Astrocyte (in vitro differentiated cells and primary cell): ENCODE results near the gene KRT9. TPM values are rescaled to one million over a fixed set of nuclear protein-coding genes. Genes with fewer than 3 reads are reported as not detected.
A peak's percentile ranks its signal among the peaks of the same experiment; 100 is the strongest.
"Not testable (repeated sequence)": the region's sequence is repeated elsewhere in the genome, so short reads cannot be mapped to it uniquely, and the experiment has no call there.

Experiments
- DNase-seq: peaks from one replicate; pipeline ENCODE4 v3.0.0-alpha.2; 2010; ENCODE audit warnings: low read depth
- FAIRE-seq: peaks from 2 replicates; lab custom pipeline; 2011; peaks lifted over from hg19 to GRCh38; lab: Jason Lieb, UNC
- H2AFZ ChIP-seq: 2 replicates; pipeline ENCODE4 v1.6.0; 2012; ENCODE audit warnings: low read depth, low read length, inconsistent platforms
- H3K27ac ChIP-seq: 2 replicates; pipeline ENCODE4 v1.5.1; 2011; ENCODE audit warnings: low read depth, low read length, inconsistent platforms
- H3K27me3 ChIP-seq: 2 replicates; pipeline ENCODE4 v1.6.0; 2011; ENCODE audit warnings: low read length, inconsistent platforms; ENCODE audit not compliant: insufficient read depth
- H3K36me3 ChIP-seq: 2 replicates; pipeline ENCODE4 v1.5.1; 2011; ENCODE audit warnings: low read length, inconsistent platforms; ENCODE audit not compliant: insufficient read depth
- H3K4me1 ChIP-seq: 2 replicates; pipeline ENCODE4 v1.5.1; 2011; ENCODE audit warnings: low read length, inconsistent platforms; ENCODE audit not compliant: insufficient read depth
- H3K4me2 ChIP-seq: 2 replicates; pipeline ENCODE4 v1.6.0; 2012; ENCODE audit warnings: low read length, inconsistent platforms
- H3K4me3 ChIP-seq: 2 replicates; pipeline ENCODE4 v1.5.1; 2011; ENCODE audit warnings: low read depth, mild to moderate bottlenecking, low read length, inconsistent platforms; ENCODE audit not compliant: insufficient read depth
- H3K79me2 ChIP-seq: 2 replicates; pipeline ENCODE4 v1.6.0; 2012; ENCODE audit warnings: mild to moderate bottlenecking, low read length, inconsistent platforms; ENCODE audit not compliant: insufficient read depth
- H3K9ac ChIP-seq: 2 replicates; pipeline ENCODE4 v1.6.0; 2012; ENCODE audit warnings: mild to moderate bottlenecking, low read length, inconsistent platforms
- H3K9me3 ChIP-seq: 2 replicates; pipeline ENCODE4 v1.5.1; 2012; ENCODE audit warnings: low read depth, mild to moderate bottlenecking, low read length, inconsistent platforms; ENCODE audit not compliant: insufficient read depth
- H4K20me1 ChIP-seq: 2 replicates; pipeline ENCODE4 v1.6.0; 2012; ENCODE audit warnings: low read length, inconsistent platforms; ENCODE audit not compliant: insufficient read depth
- H3K27ac Mint-ChIP-seq: one replicate; pipeline ENCODE4 v1.8.0; 2021; ENCODE audit warnings: mild to moderate bottlenecking, mixed read lengths; ENCODE audit not compliant: unreplicated experiment
- H3K27me3 Mint-ChIP-seq: one replicate; pipeline ENCODE4 v1.8.0; 2021; ENCODE audit warnings: low read depth, mixed read lengths; ENCODE audit not compliant: unreplicated experiment
- H3K36me3 Mint-ChIP-seq: one replicate; pipeline ENCODE4 v1.8.0; 2021; ENCODE audit warnings: low read depth, mixed read lengths; ENCODE audit not compliant: unreplicated experiment
- H3K4me1 Mint-ChIP-seq: one replicate; pipeline ENCODE4 v1.8.0; 2021; ENCODE audit warnings: low read depth, mixed read lengths; ENCODE audit not compliant: unreplicated experiment
- H3K4me3 Mint-ChIP-seq: one replicate; pipeline ENCODE4 v1.8.0; 2021; ENCODE audit warnings: mild to moderate bottlenecking, moderate library complexity, mixed read lengths; ENCODE audit not compliant: unreplicated experiment
- H3K9me3 Mint-ChIP-seq: one replicate; pipeline ENCODE4 v1.8.0; 2021; ENCODE audit warnings: mild to moderate bottlenecking, mixed read lengths; ENCODE audit not compliant: unreplicated experiment
- EZH2 ChIP-seq: IDR thresholded peaks from 2 replicates; pipeline ENCODE4 v1.6.1; 2012; ENCODE audit warnings: mild to moderate bottlenecking, low read length, inconsistent platforms; ENCODE audit not compliant: insufficient read depth
- total RNA-seq: library from RNA; stranded (reverse); gene quantifications from 2 replicates; pipeline ENCODE4 v1.2.1, GENCODE V29; 2021
- TF ChIP-seq, protein P1 (sequence below): IDR thresholded peaks from 2 replicates; pipeline ENCODE4 v1.5.1; 2011; ENCODE audit warnings: low read depth, mild to moderate bottlenecking, inconsistent platforms, low read length, moderate library complexity; ENCODE audit not compliant: insufficient read depth

Gene KRT9
- total RNA-seq, 1 donor from 2014 or later = 0.09 TPM

DNA sequence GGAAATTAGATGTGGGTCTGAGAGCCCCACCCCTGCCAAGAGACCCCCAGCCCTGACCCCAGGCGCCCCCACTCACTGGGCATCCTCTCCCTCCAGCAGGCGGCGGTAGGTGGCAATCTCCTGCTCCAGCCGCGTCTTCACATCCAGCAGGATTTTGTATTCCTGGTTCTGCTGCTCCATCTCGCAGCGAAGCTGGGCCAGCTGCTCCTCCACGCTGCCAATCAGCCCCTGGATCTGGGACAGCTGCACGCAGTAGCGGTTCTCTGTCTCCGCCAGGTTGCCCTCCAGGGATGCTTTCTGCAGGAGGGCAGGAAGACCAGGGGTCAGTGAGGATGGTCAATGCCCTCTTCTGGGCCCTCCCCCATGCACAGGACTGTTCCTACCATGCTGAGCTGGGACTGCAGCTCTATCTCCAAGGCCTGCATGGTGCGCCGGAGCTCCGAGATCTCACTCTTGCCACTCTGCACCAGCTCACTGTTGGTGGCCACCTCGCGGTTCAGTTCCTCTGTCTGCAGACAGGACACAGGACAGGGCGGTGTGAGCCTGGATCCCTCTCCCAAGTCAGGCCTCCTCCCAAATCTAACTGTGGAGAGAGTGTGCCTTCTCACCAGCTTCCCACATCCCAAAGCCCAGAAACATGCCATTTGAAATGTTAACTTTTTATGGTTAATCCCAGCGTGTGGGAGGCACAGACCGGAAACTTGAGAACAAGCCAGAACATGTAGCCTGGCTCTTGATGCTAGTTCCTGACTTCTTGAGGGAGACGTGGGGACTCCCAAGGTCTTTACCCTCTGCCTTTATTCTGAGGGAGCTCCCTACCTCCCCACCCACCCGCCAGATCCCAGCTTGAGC, 49.0 kb upstream of the KRT9 start:
- H3K27ac Mint-ChIP-seq = no peak overlapping the region
- Histone ChIP-seq H3K9me3 (no peaks in the 10 kb centered on the region), H2AFZ (no peak overlapping the region), H3K79me2 (no peaks in the 10 kb centered on the region), H3K9ac (no peak overlapping the region), H3K4me2 (no peak overlapping the region), H3K36me3 (no peaks in the 10 kb centered on the region), H3K27me3 (no peaks in the 10 kb centered on the region), H3K4me1 (no peaks in the 10 kb centered on the region), H3K4me3 (no peak overlapping the region), H4K20me1 (no peaks in the 10 kb centered on the region), H3K27ac (no peak overlapping the region)
- DNase-seq (no peak), FAIRE-seq (no peak)
- H3K27me3 Mint-ChIP-seq = peaks cover 15% of the 10 kb centered on the region
- TF ChIP-seq, protein P1, sequence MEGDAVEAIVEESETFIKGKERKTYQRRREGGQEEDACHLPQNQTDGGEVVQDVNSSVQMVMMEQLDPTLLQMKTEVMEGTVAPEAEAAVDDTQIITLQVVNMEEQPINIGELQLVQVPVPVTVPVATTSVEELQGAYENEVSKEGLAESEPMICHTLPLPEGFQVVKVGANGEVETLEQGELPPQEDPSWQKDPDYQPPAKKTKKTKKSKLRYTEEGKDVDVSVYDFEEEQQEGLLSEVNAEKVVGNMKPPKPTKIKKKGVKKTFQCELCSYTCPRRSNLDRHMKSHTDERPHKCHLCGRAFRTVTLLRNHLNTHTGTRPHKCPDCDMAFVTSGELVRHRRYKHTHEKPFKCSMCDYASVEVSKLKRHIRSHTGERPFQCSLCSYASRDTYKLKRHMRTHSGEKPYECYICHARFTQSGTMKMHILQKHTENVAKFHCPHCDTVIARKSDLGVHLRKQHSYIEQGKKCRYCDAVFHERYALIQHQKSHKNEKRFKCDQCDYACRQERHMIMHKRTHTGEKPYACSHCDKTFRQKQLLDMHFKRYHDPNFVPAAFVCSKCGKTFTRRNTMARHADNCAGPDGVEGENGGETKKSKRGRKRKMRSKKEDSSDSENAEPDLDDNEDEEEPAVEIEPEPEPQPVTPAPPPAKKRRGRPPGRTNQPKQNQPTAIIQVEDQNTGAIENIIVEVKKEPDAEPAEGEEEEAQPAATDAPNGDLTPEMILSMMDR = no peak
- no peak for TF ChIP-seq EZH2
- H3K4me3 Mint-ChIP-seq = no peak overlapping the region
- peaks cover 2% of the 10 kb centered on the region for H3K36me3 Mint-ChIP-seq
- no peaks in the 10 kb centered on the region for H3K9me3 Mint-ChIP-seq
- H3K4me1 Mint-ChIP-seq = peaks cover 11% of the 10 kb centered on the region

DNA sequence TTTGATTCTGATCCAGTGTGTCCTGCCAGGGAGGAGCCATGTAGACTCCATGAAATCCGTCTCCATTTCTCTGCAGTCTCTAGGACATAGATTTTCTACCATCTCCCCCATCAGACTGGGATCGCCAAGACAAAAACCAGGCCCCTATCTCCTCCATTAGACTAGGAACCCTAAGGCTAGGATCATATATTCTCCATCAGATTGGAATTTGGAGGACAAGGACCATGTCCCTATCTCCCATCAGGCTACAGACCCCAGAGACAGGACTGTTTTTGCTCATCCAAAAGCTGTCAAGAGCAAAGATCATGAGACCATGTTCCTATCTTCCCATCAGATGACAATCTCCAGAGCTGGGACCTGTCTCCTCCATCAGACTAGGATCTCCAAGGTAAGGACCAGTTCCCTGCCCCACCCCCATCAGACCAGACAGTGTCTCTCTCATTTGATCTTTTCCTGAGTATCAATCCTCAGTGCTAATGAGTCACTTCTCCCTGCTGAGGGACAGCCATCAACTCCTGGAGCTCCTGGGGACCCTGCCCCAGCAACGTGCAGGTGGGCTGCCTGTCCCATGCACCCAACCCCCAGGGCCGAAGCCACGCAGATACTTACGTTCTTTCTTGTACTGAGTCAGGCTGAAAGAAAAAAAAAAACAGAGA, 48.2 kb upstream of the KRT9 start:
- not testable (repeated sequence) for DNase-seq, H3K4me1 ChIP-seq, H3K79me2 ChIP-seq, H2AFZ ChIP-seq, H3K4me2 ChIP-seq, H3K27me3 ChIP-seq, H3K4me3 ChIP-seq, H3K9ac ChIP-seq, H3K9me3 Mint-ChIP-seq, H3K36me3 ChIP-seq, H4K20me1 ChIP-seq, H3K9me3 ChIP-seq, FAIRE-seq, H3K27ac Mint-ChIP-seq, H3K27ac ChIP-seq, H3K36me3 Mint-ChIP-seq
- Mint-ChIP-seq H3K4me3 (peak overlapping the region; percentile 45), H3K27me3 (peaks cover 19% of the 10 kb centered on the region), H3K4me1 (peaks cover 11% of the 10 kb centered on the region)

DNA sequence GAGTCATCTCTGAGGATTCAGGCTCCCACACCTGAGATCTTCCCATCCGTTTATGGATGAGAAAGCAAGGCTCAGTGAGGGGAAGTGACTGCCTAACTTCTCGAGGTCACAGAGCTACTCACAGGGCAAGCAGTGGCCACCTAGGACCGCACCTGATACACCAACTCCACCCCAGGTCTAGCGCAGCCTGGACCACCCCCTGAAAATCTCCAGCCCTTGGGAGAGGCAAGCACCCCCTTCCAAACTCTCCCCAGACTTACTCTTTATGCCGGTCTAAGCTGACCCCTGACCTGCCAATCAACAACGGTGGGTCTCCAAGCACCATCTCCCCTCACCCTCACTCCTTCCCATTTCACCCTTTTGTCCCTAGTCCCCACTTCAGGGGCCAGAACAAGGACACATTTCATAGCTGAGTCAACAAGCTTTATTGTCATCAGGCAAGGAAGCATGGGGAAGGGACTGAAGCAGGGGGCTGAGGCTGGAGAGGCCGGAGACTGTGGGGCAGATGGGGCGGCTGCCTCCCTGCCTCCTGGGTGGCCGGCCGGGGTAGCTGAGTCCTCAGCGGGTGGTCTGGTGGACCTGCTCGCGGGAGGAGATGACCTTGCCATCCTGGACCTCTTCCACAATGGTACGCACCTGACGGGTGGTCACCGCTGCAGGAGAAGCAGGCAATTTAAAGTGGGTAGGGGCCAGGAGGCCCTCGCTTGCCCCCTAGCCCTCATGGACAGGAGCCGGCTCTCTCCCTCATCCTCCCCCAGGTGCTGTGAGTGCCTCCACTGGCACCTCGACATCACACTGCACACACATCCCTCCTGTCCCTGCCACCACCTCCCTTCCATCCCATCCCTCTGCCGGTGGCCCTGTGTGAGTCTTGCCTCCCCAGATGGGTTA, 47.4 kb upstream of the KRT9 start:
- H3K4me1 Mint-ChIP-seq = peaks cover 12% of the 10 kb centered on the region
- no peak for DNase-seq
- no peak overlapping the region for H3K4me3 ChIP-seq
- no peak overlapping the region for H3K9ac ChIP-seq
- peaks cover 2% of the 10 kb centered on the region for H3K36me3 Mint-ChIP-seq
- H3K36me3 ChIP-seq = no peaks in the 10 kb centered on the region
- TF ChIP-seq EZH2 = no peak
- TF ChIP-seq, protein P1 = no peak
- H3K9me3 Mint-ChIP-seq = no peaks in the 10 kb centered on the region
- H3K9me3 ChIP-seq = no peaks in the 10 kb centered on the region
- H3K4me3 Mint-ChIP-seq = no peak overlapping the region
- H3K27ac Mint-ChIP-seq = peak overlapping the region; percentile 41
- H3K79me2 ChIP-seq = no peaks in the 10 kb centered on the region
- H3K4me1 ChIP-seq = no peaks in the 10 kb centered on the region
- no peaks in the 10 kb centered on the region for H3K27me3 ChIP-seq
- no peak overlapping the region for H3K27ac ChIP-seq
- no peaks in the 10 kb centered on the region for H4K20me1 ChIP-seq
- H3K4me2 ChIP-seq = no peak overlapping the region
- no peak for FAIRE-seq
- H2AFZ ChIP-seq = no peak overlapping the region
- H3K27me3 Mint-ChIP-seq = peaks cover 23% of the 10 kb centered on the region
